T47D (cell line): ENCODE results near the gene UCHL1.

Experiments used
- DNase-seq, 2 experiments: peaks; one replicate each; pipeline versions ENCODE4 v3.0.0 to v3.0.0-alpha.2; 2011 to 2012; ENCODE audit warnings: low read depth in 1 of 2, low spot score in 1 of 2
- JUND ChIP-seq: IDR thresholded peaks from 2 replicates; pipeline ENCODE4 v1.6.1; 2012; ENCODE audit warnings: low read depth
- in situ Hi-C: cut with HindIII; loops from 2 replicates; pipeline ENCODE4 v1.10.0; 2016; ENCODE audit warnings: low sequenced_read_pairs, low pct_unique_long_range_greater_than_20kb

The UCHL1 gene

DNA sequence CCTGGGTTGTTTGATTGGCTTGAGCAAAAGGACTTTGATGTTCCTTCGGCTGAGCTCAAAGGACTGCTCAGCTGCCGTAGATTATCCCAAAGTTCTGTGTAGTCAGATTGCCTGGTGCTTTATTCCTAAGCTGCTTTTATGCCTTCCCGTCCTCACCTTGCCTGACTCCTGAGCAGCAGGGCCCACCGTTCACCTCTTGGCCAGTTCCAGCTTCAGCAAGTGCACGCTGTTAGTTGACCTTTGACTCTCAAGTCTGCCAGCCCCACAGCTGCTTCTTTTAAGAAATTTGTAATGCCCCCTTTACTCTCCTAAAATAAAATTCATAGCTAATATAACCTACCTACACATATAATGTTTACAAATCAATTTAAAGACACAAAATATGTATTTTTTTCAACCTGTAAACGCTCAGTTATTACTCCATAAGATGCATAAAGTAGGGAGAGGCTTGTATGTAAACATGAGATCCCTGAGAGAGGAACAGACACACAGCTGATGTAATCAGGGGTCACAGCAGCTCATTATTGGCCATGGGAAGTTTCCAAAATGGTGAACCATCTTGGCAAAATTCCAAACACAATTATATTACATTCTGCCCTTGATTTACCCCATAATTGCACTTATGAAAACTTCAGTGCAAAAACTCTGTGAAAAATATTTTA is 28.6 kb downstream of the UCHL1 start:
- no peak for DNase-seq
- in situ Hi-C loops: no loop called here
- TF ChIP-seq JUND: no peak

DNA sequence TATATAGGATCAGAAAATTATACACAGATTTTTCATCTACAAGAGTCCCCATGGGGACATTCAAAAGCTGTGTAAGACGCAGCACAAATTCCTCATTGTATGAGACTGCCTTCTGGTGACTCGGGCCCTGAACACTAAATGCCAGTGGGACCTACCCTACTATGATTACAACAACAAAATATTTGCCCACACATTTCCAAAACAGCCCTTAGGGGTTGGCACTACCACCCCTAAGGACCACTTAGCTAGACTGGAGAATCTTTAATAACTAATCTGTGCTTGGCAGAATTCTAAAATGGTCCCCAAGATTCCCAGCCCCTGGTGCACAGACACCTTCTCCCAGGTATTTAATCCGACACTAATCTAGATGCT is 29.1 kb downstream of the UCHL1 start:
- no peak for TF ChIP-seq JUND
- no peak for DNase-seq
- in situ Hi-C loops: no loop called here

DNA sequence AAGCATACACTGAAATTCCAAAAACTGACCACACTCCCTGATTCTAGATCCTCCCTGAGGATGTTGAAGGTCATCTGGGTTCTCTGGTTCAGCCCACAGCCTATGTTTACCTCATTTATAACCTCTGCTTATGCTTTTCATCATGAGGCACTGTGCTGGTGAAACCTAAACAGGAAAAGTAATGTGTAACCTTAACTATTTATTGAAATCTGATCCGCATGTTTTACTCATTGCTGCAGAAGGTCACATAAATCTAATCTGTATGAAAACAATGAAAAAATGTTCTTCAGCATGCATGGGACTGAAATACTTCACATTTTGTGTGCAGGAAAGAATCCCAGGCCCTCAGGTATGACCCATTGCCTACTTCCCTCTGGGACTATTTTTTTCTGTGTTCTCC is 30.3 kb downstream of the UCHL1 start:
- peak in 1 of 2 experiments; percentile 4 for DNase-seq
- in situ Hi-C loops: no loop called here
- TF ChIP-seq JUND: no peak

DNA sequence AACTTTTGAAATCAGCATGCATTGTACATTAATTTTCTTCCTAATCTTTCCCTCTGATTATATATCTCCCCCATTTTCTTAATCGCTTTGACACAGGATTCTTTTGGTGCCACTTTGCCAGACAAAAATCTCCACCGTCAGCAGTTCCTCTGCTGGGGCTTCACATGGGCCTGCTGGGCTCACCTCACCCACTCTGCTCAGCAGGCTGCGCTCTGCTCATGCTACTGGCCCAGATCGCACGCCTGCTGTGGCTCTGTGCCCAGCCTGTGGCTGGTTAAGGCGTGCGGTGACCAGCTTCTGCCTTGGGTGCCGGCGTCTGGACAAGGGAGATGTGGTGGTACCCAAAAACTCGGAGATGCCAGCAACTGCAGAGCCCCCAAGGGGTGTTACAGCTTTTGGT is 31.1 kb downstream of the UCHL1 start:
- DNase-seq: no peak
- TF ChIP-seq JUND: no peak
- in situ Hi-C loops: no loop called here

DNA sequence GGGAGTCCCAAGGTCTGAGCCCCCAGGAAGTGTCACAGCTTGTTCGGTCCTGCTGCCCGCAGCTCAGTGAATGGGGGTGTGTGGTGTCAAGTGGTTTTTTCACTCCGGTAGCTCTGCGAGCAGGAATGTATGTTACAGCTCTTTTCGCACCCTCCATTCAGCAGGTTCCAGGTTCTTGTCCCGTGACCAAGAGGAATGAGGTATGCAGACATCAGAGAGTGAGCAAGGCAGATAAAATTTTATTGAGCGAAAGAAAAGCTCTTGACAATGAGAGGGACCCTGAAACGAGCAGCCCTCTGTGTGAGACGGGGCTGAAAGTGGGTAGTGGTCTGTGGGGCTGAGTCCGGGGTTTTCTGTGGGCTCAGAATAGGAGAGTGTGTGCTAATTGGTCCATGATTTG is 31.5 kb downstream of the UCHL1 start:
- no peak for DNase-seq
- in situ Hi-C loops: no loop called here
- no peak for TF ChIP-seq JUND

DNA sequence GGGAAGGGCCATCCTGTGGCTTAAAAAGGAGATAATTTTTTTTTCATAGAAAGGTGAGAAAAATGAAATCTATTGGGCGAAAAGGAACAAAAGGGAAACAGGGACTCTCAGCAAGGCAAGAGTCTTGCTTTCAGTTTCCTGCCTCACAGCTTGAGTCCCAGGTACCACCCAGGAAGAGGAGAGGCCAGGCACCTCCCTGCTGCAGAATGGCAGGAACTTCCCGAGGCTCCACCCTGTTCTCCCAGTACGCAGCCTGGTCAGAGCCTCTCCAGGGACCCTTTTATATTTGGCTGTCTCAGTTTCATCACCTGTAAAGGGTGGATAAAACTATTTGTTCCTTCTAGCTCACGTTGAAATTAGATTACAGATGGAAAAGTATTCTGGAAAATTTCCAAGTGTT is 33.8 kb downstream of the UCHL1 start:
- in situ Hi-C loops: no loop called here

DNA sequence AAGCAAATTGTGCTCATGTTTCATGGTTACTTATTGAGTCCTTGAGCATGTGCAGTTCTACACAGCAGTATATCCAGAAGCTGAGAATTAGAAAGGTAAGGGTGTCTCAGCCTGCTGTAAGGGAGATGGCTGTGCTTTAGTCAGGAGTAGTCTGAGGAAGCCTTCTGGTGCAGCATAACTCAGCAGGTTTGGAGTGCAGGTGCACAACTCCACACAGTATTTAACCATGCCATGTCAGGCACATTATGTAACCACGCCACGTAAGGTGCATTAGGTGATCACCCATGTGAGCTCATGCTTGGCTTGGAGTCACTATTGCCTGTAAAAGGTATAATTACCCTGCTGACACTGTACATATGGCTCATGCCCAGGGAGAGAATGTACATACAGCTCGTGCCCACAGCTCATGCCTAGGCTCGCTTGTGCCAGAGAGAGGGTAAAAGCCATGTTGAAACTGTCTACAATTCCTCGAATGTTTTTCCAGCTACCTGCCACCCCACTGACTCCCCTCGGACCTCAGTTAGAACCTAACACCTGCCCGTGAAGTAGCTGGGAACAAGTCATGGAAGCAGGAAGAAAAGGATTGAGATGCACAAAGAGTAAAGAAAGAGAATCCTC is 37.8 kb downstream of the UCHL1 start:
- no peak for TF ChIP-seq JUND
- in situ Hi-C loops: no loop called here
- peak in 1 of 2 experiments; percentile 48 for DNase-seq

More for the DNA sequence above, 33.8 kb downstream of the UCHL1 start:
- DNase-seq: no peak
- no peak for TF ChIP-seq JUND

DNA sequence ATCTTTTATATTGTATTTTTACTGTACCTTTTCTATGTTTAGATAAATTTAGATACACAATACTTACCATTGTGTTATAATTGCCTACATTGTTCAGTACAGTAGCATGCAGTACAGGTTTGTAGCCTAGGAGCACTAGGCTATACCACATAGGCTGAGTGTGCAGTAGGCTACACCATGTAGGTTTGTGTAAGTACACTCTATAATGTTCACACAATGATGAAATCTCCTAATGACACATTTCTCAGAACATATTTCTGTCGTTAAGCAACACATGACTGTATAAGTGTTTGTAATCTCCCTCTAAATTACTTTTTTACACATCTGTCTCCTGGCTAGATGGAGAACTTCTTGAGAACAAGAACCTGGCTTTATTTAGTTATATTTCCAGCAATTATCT is 40.3 kb downstream of the UCHL1 start:
- no peak for TF ChIP-seq JUND
- in situ Hi-C loops: no loop called here
- no peak for DNase-seq

DNA sequence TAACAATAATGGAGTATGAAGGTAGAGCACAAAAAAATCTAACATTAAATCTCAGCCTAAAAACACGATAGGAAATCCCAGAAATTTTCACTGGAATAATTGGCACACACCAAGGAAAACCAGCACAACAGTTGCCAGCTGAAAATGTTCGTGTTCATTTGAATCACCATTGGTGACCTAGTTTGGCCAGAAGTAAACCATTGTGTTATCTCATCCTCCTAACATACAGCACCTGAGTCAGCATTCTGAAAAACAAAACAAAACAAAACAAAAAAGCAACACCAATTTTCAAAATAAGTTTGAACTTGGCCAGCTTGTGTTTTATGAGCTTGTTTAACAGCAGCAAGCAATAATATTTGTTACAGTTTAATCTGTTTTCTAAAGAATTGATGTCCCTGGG is 41.1 kb downstream of the UCHL1 start:
- TF ChIP-seq JUND: no peak
- in situ Hi-C loops: no loop called here
- DNase-seq: no peak

DNA sequence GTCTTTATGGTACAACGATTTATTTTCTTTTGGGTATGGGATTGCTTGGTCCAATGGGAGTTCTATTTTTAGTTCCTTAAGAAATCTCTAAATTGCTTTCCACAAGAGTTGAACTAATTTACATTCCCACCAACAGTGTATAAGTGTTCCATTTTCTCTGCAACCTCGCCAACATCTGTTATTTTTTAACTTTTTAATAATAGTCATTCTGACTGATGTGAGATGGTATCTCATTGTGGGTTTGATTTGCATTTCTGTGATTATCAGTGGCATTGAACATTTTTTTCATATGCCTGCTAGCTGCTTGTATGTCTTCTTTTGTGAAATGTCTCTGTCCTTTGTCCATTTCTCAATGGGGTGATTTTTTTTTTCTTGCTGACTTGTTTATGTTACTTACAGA is 42.8 kb downstream of the UCHL1 start:
- in situ Hi-C loops: no loop called here
- no peak for DNase-seq
- no peak for TF ChIP-seq JUND

DNA sequence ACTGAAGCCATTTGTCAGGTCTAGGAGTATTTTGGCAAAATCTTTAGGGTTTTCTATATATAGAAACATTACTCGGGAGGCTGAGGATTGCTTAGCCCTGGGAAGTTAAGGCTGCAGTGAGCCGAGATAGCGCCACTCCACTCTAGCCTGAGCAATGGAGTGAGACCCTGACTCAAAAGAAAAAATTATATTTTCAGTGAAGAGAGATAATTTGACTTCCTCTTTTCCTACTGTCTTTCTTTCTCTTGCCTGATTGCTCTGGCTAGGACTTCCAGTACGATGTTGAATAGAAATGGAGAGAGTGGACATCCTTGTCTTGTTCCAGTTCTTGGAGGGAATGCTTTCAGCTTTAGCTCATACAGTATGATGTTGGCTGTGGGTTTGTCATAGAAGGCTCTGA is 44.4 kb downstream of the UCHL1 start:
- DNase-seq: no peak
- in situ Hi-C loops: no loop called here
- no peak for TF ChIP-seq JUND

DNA sequence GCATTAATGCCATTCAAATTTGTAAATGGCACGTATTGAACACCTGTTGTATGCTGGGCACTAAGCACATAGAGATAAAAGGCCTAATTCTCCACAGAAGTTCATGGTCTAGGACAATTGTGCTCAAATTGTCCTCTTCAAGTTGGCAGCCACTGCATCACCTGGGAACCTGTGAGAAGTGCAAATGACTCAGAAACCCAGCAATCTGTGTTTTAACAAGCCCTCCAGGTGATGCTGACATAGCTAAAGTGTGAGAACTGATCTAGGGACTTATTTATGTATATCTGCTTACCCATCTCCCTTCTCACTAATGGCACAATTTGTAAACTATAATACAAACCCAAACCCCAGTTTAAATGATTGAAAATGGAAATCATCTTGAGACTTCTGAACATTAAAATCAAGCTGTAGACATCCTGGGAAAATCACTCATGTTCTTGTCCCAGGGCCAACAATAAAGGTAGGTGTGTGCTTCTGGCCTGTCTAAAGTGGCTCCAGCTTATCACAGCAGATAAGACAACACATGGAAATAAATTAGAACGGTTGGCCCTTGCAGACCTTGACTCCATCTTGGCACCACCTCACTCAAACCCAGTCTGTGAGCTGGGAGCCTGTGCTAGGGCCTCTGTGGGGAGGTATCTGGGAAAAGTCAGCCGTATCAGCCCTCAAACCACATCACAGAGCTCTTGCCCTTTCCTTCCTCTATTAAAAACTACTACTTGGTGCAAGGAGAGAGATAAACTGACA is 46.8 kb downstream of the UCHL1 start:
- DNase-seq: no peak
- in situ Hi-C loops: no loop called here

DNA sequence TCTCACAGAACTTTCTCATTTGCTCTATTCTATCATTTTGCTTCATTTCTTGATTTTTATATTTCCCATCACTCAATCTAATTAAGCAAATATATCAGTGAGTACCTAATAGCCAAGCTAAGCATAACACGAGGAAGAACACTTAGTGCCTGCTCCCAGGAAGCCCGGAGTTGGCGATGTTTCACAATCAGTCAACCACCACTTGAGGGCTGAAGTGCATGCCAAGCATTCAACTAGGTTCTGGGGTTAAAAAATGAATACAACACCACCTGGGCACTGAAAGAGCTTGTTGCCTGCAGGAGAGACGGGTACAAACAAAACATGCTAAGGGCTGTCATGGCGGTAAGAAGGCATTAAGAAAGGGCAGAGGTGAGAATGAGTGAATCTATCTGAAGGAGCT is 47.5 kb downstream of the UCHL1 start:
- no peak for DNase-seq
- in situ Hi-C loops: no loop called here
- no peak for TF ChIP-seq JUND

More for the DNA sequence above, 46.8 kb downstream of the UCHL1 start:
- no peak for TF ChIP-seq JUND
